ENCODE measurements around the gene TNNC1. TPM values are rescaled to one million over a fixed set of nuclear protein-coding genes. Genes with fewer than 3 reads are reported as not detected.
A peak's percentile ranks its signal among the peaks of the same experiment; 100 is the strongest.

Gene TNNC1
- total RNA-seq, 1 donor from 2014 or later, result 0.34 TPM

- Mint-ChIP-seq H3K27me3 (ENCODE audit: low read depth) (no peaks in the 10 kb centered on the region), H3K4me1 (ENCODE audit: low read depth) (peaks cover 28% of the 10 kb centered on the region), H3K9me3 (no peaks in the 10 kb centered on the region), H3K27ac (no peak overlapping the region), H3K36me3 (ENCODE audit: low read depth) (peaks cover 37% of the 10 kb centered on the region), H3K4me3 (ENCODE audit: low read depth) (no peak overlapping the region)
- no peak for DNase-seq (ENCODE audit: low spot score)
- intact Hi-C loops (cut with micrococcal nuclease), result loop anchor here (10.0 kb wide), 1 partner anchor 226 kb away; the partner anchor contains the start of genes GNL3 and PBRM1
These were observed 5.1 kb upstream of the TNNC1 start for GRCh38 chr3:52458770-52459545.

- intact Hi-C loops (cut with micrococcal nuclease), result loop anchor here (10.0 kb wide), 1 partner anchor 227 kb away; the partner anchor contains the start of genes GNL3 and PBRM1
These were observed 4.4 kb upstream of the TNNC1 start for GRCh38 chr3:52458031-52458760.

GRCh38 chr3:52456800-52457183 is 3.0 kb upstream of the TNNC1 start:
- no peaks in the 10 kb centered on the region for H3K27me3 Mint-ChIP-seq (ENCODE audit: low read depth)
- H3K4me3 Mint-ChIP-seq (ENCODE audit: low read depth), result peak overlapping the region; percentile 94
- H3K9me3 Mint-ChIP-seq, result no peaks in the 10 kb centered on the region
- intact Hi-C loops (cut with micrococcal nuclease), result loop anchor here (10.0 kb wide), 1 partner anchor 228 kb away; the partner anchor contains the start of genes GNL3 and PBRM1
- peaks cover 26% of the 10 kb centered on the region for H3K36me3 Mint-ChIP-seq (ENCODE audit: low read depth)
- peak overlapping the region; percentile 92 for H3K27ac Mint-ChIP-seq
- peaks cover 27% of the 10 kb centered on the region for H3K4me1 Mint-ChIP-seq (ENCODE audit: low read depth)
- DNase-seq (ENCODE audit: low spot score), result no peak

More at GRCh38 chr3:52458031-52458760, 4.4 kb upstream of the TNNC1 start:
- peaks cover 34% of the 10 kb centered on the region for H3K36me3 Mint-ChIP-seq (ENCODE audit: low read depth)
- no peaks in the 10 kb centered on the region for H3K27me3 Mint-ChIP-seq (ENCODE audit: low read depth)
- DNase-seq (ENCODE audit: low spot score), result no peak
- no peak overlapping the region for H3K27ac Mint-ChIP-seq
- no peaks in the 10 kb centered on the region for H3K9me3 Mint-ChIP-seq
- no peak overlapping the region for H3K4me3 Mint-ChIP-seq (ENCODE audit: low read depth)
- peaks cover 30% of the 10 kb centered on the region for H3K4me1 Mint-ChIP-seq (ENCODE audit: low read depth)

GRCh38 chr3:52456169-52456799 is 2.4 kb upstream of the TNNC1 start:
- Mint-ChIP-seq H3K9me3 (no peaks in the 10 kb centered on the region), H3K4me1 (ENCODE audit: low read depth) (peaks cover 27% of the 10 kb centered on the region), H3K27me3 (ENCODE audit: low read depth) (no peaks in the 10 kb centered on the region), H3K27ac (peak overlapping the region; percentile 92), H3K4me3 (ENCODE audit: low read depth) (peak overlapping the region; percentile 94), H3K36me3 (ENCODE audit: low read depth) (peaks cover 26% of the 10 kb centered on the region)
- intact Hi-C loops (cut with micrococcal nuclease), result loop anchor here (10.0 kb wide), 1 partner anchor 229 kb away; the partner anchor contains the start of genes GNL3 and PBRM1
- DNase-seq (ENCODE audit: low spot score), result no peak

DNA sequence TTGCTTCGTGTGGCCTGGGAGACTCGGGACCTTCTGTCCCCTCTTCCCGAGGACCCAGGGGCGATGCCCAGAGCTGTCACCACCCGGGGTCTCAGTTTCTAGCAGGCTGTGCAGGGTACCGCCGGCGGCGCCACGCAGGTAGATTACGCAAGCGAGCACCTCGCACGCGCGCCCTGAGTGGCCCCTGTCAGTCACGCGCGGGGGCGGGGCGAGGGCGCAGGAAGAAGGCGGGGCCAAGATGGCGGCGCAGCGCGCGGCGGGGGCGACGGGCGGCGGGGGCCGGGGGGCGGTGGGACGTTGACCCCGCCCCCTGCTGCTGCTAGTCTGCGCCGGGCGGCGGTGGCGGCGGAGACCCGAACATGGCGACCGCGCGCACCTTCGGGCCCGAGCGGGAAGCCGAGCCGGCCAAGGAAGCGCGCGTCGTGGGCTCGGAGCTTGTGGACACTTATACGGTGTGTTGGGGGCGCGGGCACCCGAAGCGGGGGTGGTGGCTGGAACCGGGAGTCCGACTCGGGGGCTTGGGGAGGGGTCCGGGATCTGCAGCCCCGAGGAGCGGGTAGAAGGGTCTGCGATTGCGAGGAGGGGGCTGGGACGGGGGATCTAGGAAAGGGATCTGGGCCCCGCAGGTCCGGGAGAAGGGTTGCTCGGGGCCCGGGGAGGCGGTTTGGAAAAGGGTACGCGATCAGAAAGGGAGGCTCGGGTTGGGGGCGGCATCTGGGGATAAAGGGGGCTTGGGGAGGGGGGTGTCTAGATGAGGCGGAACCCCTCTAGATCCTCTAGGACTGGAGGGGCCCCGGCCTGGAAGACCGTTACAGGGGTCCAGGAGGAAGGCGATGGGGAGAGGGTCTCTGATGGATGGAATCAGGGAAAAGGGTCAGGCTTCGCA is 1.7 kb upstream of the TNNC1 start, which contains the start of gene NISCH:
Gene NISCH, plus strand, starts transcription at position 322 of the 886 bp plus-strand sequence. Its CDS starts 38 bp downstream, at position 360.
- H3K27me3 Mint-ChIP-seq (ENCODE audit: low read depth), result no peaks in the 10 kb centered on the region
- no peaks in the 10 kb centered on the region for H3K9me3 Mint-ChIP-seq

DNA sequence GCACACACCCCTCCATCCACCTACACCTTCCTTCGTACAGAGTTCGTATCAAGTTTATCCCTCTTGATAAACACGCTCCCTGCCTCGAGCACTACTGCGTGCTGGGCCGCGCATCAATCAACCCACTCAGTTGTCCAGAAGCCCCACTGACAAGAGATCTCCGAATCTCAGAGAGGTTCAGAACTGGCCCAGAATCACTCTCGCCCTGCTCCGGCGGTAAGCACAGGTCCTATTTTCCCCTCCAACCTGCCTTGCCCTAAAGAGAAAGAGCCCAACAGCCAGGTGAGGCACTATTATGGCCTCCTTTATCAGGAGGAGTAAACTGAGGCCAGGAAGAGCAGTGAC is 1.1 kb upstream of the TNNC1 start:
- H3K36me3 Mint-ChIP-seq (ENCODE audit: low read depth), result peaks cover 21% of the 10 kb centered on the region
- no peaks in the 10 kb centered on the region for H3K27me3 Mint-ChIP-seq (ENCODE audit: low read depth)
- no peaks in the 10 kb centered on the region for H3K9me3 Mint-ChIP-seq
- DNase-seq (ENCODE audit: low spot score), result no peak
- peaks cover 27% of the 10 kb centered on the region for H3K4me1 Mint-ChIP-seq (ENCODE audit: low read depth)
- intact Hi-C loops (cut with micrococcal nuclease), result loop anchor here (1.0 to 10.0 kb wide), 2 partner anchors 81 to 230 kb away; partner anchors contain the start of genes GNL3, PBRM1 and UQCC5
- peak overlapping the region; percentile 94 for H3K4me3 Mint-ChIP-seq (ENCODE audit: low read depth)
- peak overlapping the region; percentile 92 for H3K27ac Mint-ChIP-seq

More for the DNA sequence above, 1.7 kb upstream of the TNNC1 start, which contains the start of gene NISCH:
- intact Hi-C loops (cut with micrococcal nuclease), result loop anchor here (1.0 to 10.0 kb wide), 2 partner anchors 81 to 229 kb away; partner anchors contain the start of genes GNL3, PBRM1 and UQCC5
- DNase-seq (ENCODE audit: low spot score), result peak; percentile 93
- Mint-ChIP-seq H3K4me1 (ENCODE audit: low read depth) (peaks cover 27% of the 10 kb centered on the region), H3K4me3 (ENCODE audit: low read depth) (peak within 1 kb of the TSS; percentile 94), H3K36me3 (ENCODE audit: low read depth) (peaks cover 26% of the 10 kb centered on the region), H3K27ac (peak within 1 kb of the TSS; percentile 92)

DNA sequence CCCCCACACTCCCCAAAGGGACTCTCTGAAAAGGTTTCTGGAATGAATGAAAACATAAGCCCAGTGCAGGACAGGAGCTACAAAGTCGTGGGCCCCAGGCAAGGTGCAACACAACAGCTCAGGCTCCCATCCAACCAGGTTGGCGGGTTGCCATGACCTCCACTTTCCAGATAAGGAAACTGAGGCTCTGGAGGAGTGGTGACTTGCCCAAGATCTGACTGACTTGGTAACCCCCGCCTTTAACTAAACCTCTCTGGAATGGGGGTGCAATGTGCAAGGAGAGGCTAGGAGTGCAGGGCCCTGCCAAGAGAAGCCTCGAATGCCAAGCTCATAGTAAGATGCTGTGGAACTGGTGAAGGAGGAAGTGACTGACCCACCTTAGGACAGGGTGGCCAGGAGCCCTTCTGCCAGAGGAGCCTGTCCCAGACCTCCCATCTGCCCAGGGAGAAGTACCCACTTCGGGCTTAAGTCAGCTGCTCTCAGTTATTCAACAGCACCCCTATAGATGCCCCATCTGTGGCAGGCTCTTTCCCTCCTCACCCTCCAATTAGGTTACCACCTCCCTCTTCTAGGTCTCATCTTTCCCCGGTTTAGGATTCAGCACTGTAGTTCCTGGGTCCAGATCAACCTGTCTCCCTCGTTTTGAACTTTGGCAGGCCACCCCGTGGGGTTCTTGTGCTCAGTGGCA is 553 bp upstream of the TNNC1 start:
- peaks cover 27% of the 10 kb centered on the region for H3K4me1 Mint-ChIP-seq (ENCODE audit: low read depth)
- no peaks in the 10 kb centered on the region for H3K9me3 Mint-ChIP-seq
- peaks cover 21% of the 10 kb centered on the region for H3K36me3 Mint-ChIP-seq (ENCODE audit: low read depth)
- peak overlapping the region; percentile 94 for H3K4me3 Mint-ChIP-seq (ENCODE audit: low read depth)
- intact Hi-C loops (cut with micrococcal nuclease), result loop anchor here (10.0 kb wide), 1 partner anchor 230 kb away; the partner anchor contains the start of genes GNL3 and PBRM1
- DNase-seq (ENCODE audit: low spot score), result no peak
- H3K27me3 Mint-ChIP-seq (ENCODE audit: low read depth), result no peaks in the 10 kb centered on the region
- H3K27ac Mint-ChIP-seq, result peak overlapping the region; percentile 92

GRCh38 chr3:52452570-52453221 is 1.1 kb downstream of the TNNC1 start:
- no peak overlapping the region for H3K27ac Mint-ChIP-seq
- H3K27me3 Mint-ChIP-seq (ENCODE audit: low read depth), result no peaks in the 10 kb centered on the region
- peaks cover 28% of the 10 kb centered on the region for H3K4me1 Mint-ChIP-seq (ENCODE audit: low read depth)
- H3K4me3 Mint-ChIP-seq (ENCODE audit: low read depth), result no peak overlapping the region
- H3K9me3 Mint-ChIP-seq, result no peaks in the 10 kb centered on the region
- intact Hi-C loops (cut with micrococcal nuclease), result loop anchor here (10.0 kb wide), 1 partner anchor 232 kb away; the partner anchor contains the start of genes GNL3 and PBRM1
- H3K36me3 Mint-ChIP-seq (ENCODE audit: low read depth), result peaks cover 7% of the 10 kb centered on the region
- no peak for DNase-seq (ENCODE audit: low spot score)

GRCh38 chr3:52452126-52452525 is 1.7 kb downstream of the TNNC1 start:
- no peak overlapping the region for H3K27ac Mint-ChIP-seq
- H3K27me3 Mint-ChIP-seq (ENCODE audit: low read depth), result no peaks in the 10 kb centered on the region
- DNase-seq (ENCODE audit: low spot score), result no peak
- H3K9me3 Mint-ChIP-seq, result no peaks in the 10 kb centered on the region
- peaks cover 1% of the 10 kb centered on the region for H3K36me3 Mint-ChIP-seq (ENCODE audit: low read depth)
- peaks cover 25% of the 10 kb centered on the region for H3K4me1 Mint-ChIP-seq (ENCODE audit: low read depth)
- intact Hi-C loops (cut with micrococcal nuclease), result loop anchor here (10.0 kb wide), 1 partner anchor 233 kb away; the partner anchor contains the start of genes GNL3 and PBRM1
- H3K4me3 Mint-ChIP-seq (ENCODE audit: low read depth), result no peak overlapping the region

GRCh38 chr3:52451237-52452083 is 2.4 kb downstream of the TNNC1 start:
- intact Hi-C loops (cut with micrococcal nuclease), result loop anchor here (10.0 kb wide), 1 partner anchor 233 kb away; the partner anchor contains the start of genes GNL3 and PBRM1
- Mint-ChIP-seq H3K4me1 (ENCODE audit: low read depth) (peaks cover 22% of the 10 kb centered on the region), H3K27me3 (ENCODE audit: low read depth) (no peaks in the 10 kb centered on the region), H3K9me3 (no peaks in the 10 kb centered on the region), H3K27ac (no peak overlapping the region), H3K36me3 (ENCODE audit: low read depth) (no peaks in the 10 kb centered on the region), H3K4me3 (ENCODE audit: low read depth) (no peak overlapping the region)
- no peak for DNase-seq (ENCODE audit: low spot score)

Measured in activated T-helper 2 cell treated with anti-CD3 and anti-CD28 coated beads, Interferon-gamma antibody, Interleukin-2, Interleukin-4, amounts not matched to agents 10 μg/mL and 5 μg/mL and 100 μg/mL, durations not matched to agents 14 hours and 24 hours and 36 hours (primary cell).